ENCODE measurements around the gene CRKL.

The CRKL gene

DNA sequence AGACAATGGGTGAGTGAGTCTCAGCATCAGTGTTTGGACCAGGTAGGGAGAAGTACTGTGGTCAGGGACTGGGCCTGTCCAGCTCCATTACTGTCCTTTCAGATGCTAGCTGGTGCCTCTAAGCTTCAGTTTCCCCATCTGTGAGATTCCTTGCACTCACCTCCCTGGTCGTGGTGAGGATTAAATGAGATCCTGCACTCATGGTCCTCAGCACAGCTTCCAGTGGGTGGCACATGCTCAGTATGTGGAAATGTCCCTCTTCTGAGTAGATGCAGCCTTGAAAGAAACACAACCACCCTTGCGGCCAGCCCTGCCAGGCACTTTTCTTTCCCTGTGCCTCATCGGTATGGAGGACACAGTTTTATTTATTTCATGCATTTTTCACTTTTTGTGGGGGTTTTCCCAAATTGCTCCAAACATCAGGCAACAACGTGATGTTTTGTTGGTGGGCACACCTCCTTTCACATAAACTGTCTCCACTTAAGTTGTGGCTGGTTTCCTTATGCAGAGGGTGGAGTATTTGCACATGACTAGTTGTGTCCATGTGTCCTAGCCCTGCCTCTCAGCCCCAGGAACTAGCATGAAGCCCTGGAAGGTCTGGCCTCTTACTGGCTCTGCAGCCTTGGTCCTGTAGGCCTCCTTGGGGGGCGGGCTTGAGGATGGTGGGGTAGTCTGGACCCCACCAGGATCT lies 66.0 kb downstream of the CRKL start:
- DNase-seq: no peak

DNA sequence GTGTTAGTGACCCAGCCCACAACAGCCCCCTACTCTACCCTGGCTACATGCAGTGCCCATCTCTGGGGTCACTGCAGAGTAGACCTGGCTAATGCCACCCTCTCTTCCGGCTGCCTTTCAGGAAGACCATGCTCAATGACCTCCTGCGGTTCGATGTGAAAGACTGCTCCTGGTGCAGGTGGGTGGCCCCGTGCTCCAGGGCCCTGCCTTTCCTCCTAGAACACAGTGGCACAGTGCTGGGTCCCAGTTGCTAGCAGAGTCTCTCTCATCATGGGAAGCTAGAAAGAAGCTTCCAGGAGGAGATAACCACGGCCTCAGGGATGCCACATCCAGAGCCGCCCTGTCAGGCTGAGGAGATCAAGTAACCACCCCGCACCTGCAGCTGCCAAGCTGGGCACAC lies 68.5 kb downstream of the CRKL start:
- no peak for DNase-seq

DNA sequence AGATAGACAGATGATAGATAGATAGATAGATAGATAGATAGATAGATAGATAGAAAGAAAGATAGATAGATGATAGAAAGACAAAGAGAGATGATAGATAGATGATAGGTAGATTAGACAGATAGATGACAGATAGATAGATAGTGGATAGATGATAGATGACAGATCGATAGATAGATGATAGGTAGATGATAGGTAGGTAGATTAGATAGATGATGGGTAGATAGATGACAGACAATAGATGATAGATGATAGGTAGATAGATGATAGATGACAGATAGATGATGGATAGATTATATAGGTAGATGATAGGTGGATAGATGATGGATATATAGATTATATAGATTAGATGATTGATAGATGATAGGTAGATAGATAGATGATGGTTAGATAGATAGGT lies 69.2 kb downstream of the CRKL start:
- DNase-seq: no peak

DNA sequence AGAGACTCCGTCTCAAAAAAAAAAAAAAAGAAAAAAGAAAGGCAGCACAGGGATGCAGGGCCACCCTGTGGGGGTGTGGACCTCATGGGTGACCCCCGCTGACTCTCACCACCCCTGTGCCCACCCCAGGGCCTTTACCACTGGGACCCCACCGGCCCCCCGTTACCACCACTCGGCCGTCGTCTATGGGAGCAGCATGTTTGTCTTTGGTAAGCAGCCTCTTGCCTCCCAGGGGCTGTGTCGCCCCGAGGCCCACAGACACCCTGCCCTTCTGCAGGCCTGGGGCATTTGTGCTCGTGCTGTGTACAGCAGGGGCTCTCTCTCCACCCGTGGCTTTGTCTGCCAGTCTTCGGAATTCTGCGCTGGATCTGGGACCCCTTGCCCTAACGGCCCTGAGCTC lies 70.2 kb downstream of the CRKL start:
- no peak for DNase-seq

DNA sequence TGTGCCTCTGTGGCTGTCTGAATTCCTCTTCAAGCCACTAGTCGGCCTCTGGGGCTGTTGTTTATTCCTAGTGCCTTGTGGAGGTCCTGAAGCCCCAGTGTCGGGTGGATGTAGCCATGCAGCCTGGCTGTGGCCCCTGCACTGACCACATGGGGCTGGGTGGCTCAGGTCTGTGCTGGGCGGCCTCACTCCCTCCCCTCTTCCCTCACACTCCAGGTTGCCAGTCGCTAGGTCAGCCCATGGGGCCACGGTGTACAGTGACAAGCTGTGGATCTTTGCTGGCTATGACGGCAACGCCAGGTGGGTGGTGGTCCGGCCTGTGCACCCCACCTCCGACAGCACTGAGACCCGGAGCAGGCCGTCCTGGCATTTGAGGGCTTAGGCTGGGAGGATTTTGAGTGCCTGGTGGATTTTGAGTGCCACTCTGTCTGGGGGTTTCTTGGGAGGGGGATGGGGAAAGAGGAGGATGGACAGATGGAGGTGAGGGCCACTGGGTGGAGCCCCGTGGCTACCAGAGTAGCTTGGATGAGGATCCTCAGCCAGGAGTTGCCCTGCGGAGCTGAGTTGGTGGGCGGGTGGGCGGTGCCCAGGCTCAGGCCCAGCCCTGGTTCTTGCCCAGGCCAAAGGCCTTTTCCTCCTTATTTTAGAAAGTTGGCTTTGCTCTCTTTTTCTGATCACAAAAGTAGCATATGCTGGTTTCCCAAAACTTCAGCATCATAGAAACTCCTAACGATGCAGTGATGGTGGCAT lies 71.5 kb downstream of the CRKL start:
- no peak for DNase-seq

DNA sequence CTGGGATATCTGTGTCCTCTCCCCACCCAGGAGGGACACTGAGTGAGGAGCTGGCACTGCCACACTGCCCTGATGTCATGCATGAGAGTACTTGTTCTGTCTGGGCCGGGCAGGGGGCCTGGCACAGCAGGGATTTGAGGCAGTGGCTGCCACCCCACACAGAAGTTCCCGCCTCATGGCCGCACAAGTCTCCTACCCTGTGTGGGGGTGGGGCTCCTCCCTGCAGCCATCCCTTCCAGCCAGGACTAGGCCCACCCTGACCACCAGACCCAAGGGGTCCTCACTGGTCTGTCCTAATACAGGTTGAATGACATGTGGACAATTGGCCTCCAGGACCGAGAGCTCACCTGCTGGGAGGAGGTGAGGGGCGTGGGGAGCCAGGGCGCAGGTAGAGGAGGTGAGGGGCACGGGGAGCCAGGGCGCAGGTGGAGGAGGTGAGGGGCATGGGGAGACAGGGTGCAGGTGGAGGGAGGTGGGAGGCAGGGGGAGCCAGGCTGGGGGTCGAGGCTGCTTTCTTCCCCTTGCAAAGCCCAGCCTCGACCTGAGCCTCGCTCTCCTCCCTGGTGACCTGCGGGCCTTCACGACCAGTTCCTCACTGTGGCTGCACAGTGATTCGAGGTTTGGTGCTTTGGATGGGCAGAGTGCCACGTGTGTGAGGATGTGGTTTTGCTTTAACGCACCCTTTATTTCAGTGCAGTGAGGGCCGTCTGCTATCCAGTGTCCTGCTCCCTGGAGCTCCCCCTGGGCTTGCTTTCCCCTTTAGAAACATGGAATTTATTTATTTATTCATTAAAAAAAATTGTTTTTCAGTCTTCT lies 72.3 kb downstream of the CRKL start:
- DNase-seq: no peak

DNA sequence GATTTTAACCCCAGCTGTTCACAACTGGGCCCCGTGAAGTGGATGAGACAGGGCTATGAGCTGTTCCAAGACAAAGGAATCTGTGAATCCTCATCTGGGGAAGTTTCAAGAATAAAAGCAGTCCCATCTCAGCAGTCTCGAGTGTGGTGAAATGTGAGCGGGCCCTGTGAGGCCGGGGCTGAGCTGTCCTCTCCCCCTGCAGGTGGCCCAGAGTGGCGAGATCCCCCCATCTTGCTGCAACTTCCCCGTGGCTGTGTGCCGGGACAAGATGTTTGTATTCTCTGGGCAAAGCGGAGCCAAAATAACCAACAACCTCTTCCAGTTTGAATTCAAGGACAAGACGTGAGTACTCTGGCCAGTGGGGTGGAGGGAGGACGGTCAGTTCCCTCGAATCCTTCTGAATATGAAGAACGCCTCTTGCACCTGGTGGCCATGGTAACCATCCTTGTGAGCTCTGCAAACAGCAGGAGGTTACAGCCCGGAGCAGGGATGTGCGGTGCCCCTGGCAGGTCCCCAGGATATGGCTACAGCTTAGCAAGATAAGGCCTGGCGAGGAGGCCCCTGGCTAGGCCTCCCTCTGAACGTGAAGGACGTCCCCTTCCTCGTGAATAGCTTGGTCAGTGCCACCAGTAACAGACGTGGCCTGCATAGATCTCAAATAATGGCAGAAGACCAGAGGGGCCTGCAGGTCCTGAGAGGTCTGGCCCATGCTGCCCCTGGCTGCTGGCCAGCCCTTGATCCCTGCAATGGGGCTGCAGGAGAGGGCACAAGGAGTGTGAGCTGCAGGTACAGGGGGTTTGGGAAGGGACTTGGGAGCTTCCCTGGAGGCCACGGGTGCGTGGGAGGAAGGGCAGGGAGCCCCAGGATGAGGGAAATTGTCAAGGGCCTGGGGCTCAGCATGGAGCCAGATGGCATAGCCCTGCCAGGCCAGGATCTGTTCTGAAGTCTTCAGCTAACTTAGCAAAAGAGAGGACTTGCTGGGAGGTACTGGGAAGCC lies 73.3 kb downstream of the CRKL start:
- DNase-seq: no peak

DNA sequence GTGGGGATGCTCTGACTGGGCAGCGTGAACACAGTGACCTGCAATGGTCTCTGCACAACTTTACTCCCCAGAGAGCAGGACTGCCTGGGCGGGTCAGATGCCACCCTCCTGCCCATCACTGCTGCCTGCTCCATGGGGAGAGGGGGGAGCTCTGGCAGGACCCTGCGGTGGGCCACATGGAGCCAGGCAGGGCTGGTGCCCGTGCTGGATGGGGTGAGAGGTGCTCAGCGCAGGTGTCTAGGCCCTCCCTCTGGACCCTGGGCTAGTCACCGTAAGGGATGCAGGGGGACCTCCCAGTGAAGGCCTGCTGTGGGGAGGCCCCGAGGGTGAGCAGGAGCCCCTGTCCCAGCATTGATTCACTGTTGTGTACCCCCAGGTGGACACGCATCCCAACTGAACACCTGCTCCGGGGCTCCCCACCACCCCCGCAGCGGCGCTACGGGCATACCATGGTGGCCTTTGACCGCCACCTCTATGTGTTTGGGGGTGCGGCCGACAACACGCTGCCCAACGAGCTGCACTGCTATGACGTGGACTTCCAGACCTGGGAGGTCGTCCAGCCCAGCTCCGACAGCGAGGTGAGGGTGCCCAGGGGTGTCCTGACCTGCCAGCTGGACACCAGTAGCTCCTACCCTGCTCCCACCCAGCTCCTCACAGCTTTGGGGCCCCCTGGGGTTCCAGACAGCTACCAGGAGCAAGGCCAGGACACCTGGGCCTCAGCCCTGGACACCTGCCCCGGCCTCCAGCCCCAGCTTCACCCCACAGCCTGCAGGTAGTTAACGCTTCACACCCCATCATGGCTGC lies 74.2 kb downstream of the CRKL start:
- no peak for DNase-seq

DNA sequence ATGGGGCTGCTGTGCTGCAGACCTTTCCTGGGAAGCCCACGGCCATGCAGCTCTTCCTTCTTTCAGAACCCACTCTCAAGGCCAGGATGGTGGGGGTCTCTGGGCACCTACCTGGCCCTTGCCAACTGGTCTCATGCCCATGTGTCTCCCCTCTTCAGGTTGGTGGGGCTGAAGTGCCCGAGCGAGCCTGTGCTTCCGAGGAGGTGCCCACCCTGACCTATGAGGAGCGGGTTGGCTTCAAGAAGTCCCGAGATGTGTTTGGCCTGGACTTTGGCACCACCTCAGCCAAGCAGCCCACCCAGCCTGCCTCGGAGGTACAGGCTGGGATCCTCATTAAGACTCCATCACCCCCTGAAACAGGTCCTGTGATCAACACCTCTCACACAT lies 74.8 kb downstream of the CRKL start:
- DNase-seq: no peak

DNA sequence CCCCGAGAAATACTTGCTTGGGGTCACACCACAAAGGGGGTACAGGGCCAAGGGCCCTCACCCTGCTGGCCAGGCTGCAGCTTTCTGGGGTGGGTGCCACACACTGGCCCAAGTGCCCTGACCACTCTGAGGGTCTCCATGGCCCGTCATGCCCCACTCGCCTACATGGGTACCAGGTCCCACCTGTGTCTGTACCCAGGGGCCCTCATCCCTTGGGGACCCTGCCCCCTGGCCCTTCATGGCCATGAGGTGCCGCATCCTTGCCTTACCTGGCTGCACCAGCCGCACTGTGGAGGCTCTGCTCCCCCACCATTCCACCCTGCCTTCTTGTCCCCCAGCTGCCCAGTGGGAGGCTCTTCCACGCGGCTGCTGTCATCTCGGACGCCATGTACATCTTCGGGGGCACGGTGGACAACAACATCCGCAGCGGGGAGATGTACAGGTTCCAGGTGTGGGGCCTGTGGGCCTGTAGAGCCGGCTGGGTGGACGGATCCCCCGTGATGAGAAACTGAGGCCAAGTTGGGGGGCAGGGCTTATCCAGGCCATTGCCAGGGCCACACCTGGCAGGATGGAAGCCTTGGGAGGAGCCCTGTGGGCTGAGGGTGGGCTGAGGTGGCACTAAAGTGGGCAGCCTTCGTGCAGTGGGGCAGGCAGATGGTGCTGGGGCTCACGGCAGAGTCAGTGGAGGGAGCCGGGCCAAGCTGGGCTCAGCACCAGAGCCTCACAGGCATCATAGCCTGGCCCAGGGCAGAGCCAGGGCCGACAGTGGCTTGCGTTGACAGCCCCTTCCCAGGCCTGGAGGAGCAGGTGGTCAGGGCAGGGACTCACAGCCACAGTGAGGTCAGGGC lies 75.5 kb downstream of the CRKL start:
- DNase-seq: no peak

DNA sequence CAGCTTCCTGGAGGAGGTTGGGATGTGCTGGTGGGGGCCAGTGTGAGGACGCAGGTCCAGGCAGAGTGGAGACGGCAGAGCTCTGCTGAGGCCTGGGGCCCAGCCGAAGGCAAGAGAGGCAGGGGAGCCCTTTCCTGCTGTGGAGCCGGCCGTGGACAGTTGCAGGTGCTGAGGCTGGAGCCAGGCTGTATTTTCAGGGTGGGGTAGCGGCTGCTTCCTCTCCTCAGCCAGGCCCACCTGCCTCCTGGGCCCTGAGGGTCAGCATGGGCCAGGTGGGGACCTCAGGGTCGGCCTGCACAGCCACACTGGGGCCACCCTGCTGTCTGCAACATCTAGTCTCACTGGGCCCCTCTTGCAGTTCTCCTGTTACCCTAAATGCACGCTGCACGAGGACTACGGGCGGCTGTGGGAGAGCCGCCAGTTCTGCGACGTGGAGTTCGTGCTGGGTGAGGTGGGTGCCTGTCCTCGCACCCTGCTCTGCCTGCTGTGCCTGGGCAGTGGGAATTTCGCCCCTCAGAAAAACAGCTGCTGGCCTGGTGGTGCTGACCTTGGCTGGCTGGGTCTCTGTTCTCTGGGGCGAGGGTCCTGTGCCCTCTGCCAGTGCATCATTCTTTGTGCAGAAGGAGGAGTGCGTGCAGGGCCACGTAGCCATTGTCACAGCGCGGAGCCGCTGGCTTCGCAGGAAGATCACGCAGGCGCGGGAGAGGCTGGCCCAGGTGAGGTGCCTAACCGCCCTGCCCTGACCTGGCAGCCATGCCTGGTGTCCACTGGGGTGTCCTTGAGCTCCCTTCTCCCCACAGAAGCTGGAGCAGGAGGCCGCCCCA lies 76.3 kb downstream of the CRKL start:
- no peak for DNase-seq

DNA sequence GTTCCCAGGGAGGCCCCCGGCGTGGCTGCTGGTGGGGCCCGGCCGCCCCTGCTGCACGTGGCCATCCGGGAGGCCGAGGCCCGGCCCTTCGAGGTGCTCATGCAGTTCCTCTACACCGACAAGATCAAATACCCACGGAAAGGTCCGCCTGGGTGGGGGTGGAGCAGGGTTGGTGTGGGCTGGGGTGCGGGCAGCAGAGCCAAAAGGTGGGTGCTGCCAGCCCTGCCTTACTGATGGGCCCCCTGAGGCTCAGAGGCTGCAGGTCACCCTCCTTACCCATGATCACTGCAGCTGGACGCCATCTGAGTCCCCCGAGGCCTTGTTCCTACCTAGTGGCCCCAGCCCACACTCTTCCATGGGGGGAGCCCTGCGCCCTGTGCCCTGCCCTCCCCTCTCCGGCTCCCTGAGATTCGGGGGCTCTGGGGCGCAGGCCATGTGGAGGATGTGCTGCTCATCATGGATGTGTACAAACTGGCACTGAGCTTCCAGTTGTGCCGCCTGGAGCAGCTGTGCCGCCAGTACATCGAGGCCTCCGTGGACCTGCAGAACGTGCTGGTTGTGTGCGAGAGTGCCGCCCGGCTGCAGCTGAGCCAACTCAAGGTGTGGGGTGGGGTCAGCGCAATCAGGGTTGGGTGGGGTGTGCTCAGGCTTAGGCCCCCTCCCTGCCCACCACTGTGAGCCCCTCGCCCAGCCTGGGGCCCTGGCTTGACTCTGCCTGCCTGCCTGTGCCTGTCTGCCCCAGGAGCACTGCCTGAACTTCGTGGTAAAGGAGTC lies 77.1 kb downstream of the CRKL start:
- DNase-seq: no peak

DNA sequence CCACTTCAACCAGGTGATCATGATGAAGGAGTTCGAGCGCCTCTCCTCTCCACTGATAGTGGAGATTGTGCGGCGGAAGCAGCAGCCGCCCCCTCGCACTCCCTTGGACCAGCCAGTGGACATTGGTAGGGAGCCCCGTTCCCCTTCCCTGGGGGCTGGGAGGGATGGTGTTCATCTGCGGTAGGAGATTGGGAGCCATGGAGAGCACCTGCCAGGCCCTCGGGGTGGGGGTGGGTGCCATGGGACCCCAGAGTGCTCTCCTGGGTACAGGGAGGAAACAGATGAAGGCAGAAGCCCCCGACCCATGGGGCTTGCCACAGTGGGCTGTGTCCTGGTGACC lies 77.7 kb downstream of the CRKL start:
- no peak for DNase-seq

DNA sequence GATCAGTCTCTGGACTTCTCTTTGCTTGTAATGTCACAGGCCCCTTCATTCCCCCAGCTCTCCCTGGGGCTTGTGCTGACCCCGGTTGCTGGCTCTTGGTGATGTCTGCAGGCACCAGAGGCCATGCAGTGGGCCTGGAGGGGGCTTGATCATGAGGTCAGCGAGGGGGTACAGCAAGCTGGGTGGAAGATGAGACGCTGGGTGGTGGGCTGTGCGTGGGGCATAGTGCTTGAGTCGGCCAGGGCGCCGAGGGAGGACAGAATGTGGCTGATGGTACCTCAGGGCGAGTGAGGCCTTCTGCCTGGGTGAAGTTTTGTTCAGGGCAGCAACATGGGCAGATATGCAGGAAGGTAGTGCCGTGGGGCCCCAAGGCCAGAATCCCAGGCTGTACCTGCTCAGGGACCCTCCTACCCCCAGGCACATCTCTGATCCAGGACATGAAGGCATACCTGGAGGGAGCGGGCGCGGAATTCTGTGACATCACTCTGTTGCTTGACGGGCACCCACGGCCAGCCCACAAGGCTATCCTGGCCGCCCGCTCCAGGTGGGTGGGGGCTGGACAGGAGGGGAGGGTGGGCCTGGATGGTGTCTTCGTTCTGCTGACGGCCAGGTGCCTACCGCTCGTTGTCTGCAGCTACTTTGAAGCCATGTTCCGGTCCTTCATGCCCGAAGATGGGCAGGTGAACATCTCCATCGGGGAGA lies 78.3 kb downstream of the CRKL start:
- DNase-seq: no peak

DNA sequence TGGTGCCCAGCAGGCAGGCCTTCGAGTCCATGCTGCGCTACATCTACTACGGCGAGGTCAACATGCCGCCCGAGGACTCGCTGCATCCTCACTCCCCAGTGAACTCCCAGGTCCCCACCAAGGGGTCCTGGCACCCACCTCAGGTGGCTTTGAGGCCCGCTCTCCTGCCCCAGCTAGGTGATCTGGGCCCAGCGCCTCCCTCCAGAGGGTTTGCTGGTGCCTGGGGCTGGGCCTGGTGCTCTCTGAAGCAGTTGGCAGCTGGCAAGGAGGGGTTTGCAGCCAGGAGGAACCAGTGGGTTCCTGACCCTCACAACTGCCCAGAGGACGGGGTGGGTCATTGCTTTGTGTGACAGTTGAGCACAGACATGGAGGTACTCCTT lies 78.8 kb downstream of the CRKL start:
- no peak for DNase-seq

DNA sequence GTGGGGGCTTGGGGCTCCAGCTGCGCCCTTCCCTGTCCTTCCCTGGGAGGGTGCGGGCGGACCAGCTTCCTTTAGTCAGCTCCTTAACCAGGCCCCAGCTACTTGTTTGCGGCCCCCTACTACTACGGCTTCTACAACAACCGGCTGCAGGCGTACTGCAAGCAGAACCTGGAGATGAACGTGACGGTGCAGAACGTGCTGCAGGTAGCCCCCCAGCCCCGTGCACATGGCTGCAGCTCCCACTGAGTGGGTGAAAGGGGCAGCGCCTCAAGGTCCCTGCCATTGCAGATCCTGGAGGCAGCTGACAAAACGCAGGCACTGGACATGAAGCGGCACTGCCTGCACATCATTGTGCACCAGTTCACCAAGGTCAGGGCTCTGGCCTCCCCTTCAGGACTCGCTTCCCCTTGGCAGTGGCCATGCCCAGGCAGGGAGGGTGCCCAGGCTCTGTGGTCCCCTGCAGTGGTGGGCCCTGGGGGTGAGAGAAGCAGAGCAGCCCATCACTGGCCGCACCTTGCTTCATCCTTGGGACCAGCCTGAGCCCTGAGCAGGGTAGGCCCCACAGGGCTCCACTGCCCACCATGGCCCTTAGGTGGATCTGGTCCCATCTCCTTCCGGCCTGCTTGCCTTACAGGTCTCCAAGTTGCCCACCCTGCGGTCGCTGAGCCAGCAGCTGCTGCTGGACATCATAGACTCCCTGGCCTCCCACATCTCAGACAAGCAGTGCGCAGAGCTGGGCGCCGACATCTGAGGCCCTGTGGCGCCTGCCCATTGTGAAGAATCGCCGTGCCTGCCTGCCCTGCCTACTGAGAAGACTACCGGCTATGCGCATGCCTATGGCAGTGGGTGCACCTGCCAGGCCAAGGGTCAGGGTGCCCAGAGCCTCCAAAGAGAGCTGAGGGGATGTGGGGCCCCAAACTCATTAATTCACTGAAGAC lies 79.7 kb downstream of the CRKL start:
- DNase-seq: no peak

DNA sequence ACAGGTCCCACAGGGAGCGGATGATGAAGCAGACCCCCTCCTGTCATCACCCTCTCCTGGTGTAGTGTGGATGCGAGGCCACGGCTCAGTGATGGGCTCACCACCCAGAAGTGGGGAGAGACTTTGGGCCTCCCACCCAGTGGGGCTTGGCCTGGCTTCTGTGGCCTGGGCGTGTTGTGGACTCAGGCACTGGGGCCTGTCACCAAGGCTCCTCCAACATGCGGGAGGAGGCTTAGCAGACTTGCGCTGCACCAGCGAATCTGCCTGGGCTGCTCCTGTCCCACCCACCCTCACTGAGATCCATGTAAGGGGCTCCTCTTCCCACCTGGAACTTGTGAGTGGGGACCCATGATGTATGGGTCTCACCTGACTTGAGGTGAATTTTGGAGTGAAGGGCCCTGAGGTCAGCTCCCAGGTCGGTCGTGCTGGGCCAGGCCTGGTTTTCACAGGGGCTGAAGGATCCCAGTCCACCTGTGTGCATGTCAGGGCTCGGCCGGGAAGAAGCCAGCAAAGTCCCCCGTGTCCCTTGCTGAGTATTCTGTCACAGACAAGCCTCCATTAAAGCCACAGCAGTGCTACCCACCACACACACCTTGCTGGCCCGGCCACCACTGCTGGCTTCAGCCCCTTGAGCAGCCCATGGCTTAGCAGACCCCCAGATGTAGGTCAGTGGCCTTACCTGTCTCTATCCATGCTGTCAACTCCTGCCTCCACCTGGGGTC lies 80.5 kb downstream of the CRKL start:
- no peak for DNase-seq
